HG03558 (cell line): ENCODE data around the gene EEF2.
"Not testable (repeated sequence)": the region's sequence is repeated elsewhere in the genome, so short reads cannot be mapped to it uniquely, and the experiment has no call there.

ENCODE experiments used
- ATAC-seq: cut with Tn5 transposase; IDR thresholded peaks from one replicate; pipeline ENCODE4 v1.9.1; 2021; ENCODE audit warnings: moderate number of reproducible peaks; ENCODE audit not compliant: unreplicated experiment; ENCODE audit errors: extremely low read depth

The EEF2 gene

GRCh38 chr19:4015705-4016402 lies 30.6 kb upstream of the EEF2 start:
- no peak for ATAC-seq

- ATAC-seq, result no peak
These were observed 29.6 kb upstream of the EEF2 start for GRCh38 chr19:4014541-4015491.

GRCh38 chr19:4013886-4014540 lies 28.8 kb upstream of the EEF2 start:
- ATAC-seq, result no peak

- ATAC-seq, result no peak
These were observed 27.8 kb upstream of the EEF2 start for GRCh38 chr19:4012975-4013634.

- no peak for ATAC-seq
These were observed 27.1 kb upstream of the EEF2 start for GRCh38 chr19:4012092-4012974.

GRCh38 chr19:4011430-4011829 lies 26.2 kb upstream of the EEF2 start:
- not testable (repeated sequence) for ATAC-seq

- ATAC-seq, result no peak
These were observed 25.5 kb upstream of the EEF2 start for GRCh38 chr19:4010808-4011110.

- ATAC-seq, result no peak
These were observed 24.9 kb upstream of the EEF2 start for GRCh38 chr19:4009990-4010807.

GRCh38 chr19:4007836-4008539 lies 22.7 kb upstream of the EEF2 start:
- ATAC-seq, result peak; percentile 13

GRCh38 chr19:4007021-4007835 lies 22.0 kb upstream of the EEF2 start, which contains the start of gene PIAS4:
Gene PIAS4, plus strand, starts transcription at chr19:4007736. Its CDS starts 25 bp downstream, at chr19:4007761.
- peak; percentile 48 for ATAC-seq

GRCh38 chr19:4005436-4005835 lies 20.2 kb upstream of the EEF2 start:
- not testable (repeated sequence) for ATAC-seq

GRCh38 chr19:4000798-4001197 lies 15.5 kb upstream of the EEF2 start:
- not testable (repeated sequence) for ATAC-seq

GRCh38 chr19:3998667-3999412 lies 13.6 kb upstream of the EEF2 start:
- not testable (repeated sequence) for ATAC-seq

- no peak for ATAC-seq
These were observed 10.3 kb upstream of the EEF2 start for GRCh38 chr19:3995607-3996006.

GRCh38 chr19:3990815-3991117 lies 5.5 kb upstream of the EEF2 start:
- no peak for ATAC-seq

GRCh38 chr19:3987619-3988371 lies 2.5 kb upstream of the EEF2 start:
- ATAC-seq, result no peak
